ENCODE measurements around the gene ALG14. TPM values are rescaled to one million over a fixed set of nuclear protein-coding genes. Genes with fewer than 3 reads are reported as not detected.

Gene ALG14
- total and polyA plus RNA-seq, 2 donors (not counting 3 experiments of a cell fraction or from before 2014, with no cell fraction given), result 2.6 to 8.6 TPM

DNA sequence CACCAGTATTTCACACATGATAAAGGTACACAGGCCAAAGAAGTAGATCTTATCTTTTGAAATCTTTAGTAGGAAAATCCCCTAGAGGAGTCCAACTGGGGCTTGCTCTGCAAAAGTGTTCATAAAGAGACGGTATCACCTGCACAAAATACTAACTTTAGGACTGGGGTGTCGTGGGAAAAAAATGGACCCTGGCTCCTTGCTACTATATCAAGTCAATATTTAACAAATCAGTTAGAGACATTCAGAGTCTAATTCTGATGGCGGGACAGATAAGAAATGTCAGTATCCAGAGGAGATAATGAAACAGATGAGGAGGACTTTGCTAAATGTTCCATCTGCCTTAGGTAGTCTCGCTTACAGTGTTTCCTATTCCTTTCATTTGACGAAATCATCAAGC is 120.2 kb downstream of the ALG14 start:
- no peaks in the 10 kb centered on the region for H4K20me1 ChIP-seq (replicated peaks; ENCODE audit: control insufficient read depth, extremely low read depth, insufficient read depth, low read length)
- H3K27me3 ChIP-seq (ENCODE audit: control insufficient read depth in 2 of 2, insufficient read depth in 2 of 2, low read length in 2 of 2), result no peaks in the 10 kb centered on the region
- no peaks in the 10 kb centered on the region for H3K9me3 ChIP-seq (replicated peaks; ENCODE audit: control insufficient read depth, insufficient read depth, low read length)
- H3K4me3 ChIP-seq (replicated peaks in 1 of 3; ENCODE audit: insufficient read depth in 1 of 3, low read depth in 1 of 3, low read length in 3 of 3), result no peak overlapping the region
- CTCF ChIA-PET, result interaction anchor here (0.7 kb wide), 1 partner anchor 30 kb away, joined by 3 read pairs; no protein-coding TSS in a partner anchor
- no TSS peak for BruUV-seq (replicated peaks)
- POLR2A ChIA-PET, result no interaction called here
- H3K4me1 ChIP-seq (ENCODE audit: control insufficient read depth, extremely low read depth, insufficient read depth, low read length), result peaks cover 29% of the 10 kb centered on the region
- H3K27ac ChIP-seq (ENCODE audit: insufficient read depth, low read depth, low read length), result no peak overlapping the region
- DNase-seq (ENCODE audit: low read depth, low spot score) (no peak), FAIRE-seq (no peak)
- TF ChIP-seq POLR2A (IDR thresholded peaks at IDR 0.05; ENCODE audit: low read depth, low read length) (no peak), POLR2AphosphoS5 (IDR thresholded peaks at IDR 0.05; ENCODE audit: insufficient read depth, low read depth, low read length) (no peak), JUN (IDR thresholded peaks at IDR 0.05; ENCODE audit: borderline replicate concordance, insufficient read depth, insufficient read length, low read depth) (no peak), MYC (IDR thresholded peaks at IDR 0.05; ENCODE audit: low read depth, low read length) (no peak), EZH2 (IDR thresholded peaks at IDR 0.05; ENCODE audit: borderline replicate concordance, low read depth, low read length, severe bottlenecking) (no peak), FOS (IDR thresholded peaks at IDR 0.05; ENCODE audit: borderline replicate concordance, insufficient read depth, low read length) (no peak), GATA2 (IDR thresholded peaks at IDR 0.05; ENCODE audit: insufficient read depth, insufficient read length, low read depth, low read length) (no peak)
- TF ChIP-seq, protein P1, sequence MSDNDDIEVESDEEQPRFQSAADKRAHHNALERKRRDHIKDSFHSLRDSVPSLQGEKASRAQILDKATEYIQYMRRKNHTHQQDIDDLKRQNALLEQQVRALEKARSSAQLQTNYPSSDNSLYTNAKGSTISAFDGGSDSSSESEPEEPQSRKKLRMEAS (IDR thresholded peaks at IDR 0.05; ENCODE audit: insufficient read depth, insufficient read length), result no peak
- TF ChIP-seq, protein P2, sequence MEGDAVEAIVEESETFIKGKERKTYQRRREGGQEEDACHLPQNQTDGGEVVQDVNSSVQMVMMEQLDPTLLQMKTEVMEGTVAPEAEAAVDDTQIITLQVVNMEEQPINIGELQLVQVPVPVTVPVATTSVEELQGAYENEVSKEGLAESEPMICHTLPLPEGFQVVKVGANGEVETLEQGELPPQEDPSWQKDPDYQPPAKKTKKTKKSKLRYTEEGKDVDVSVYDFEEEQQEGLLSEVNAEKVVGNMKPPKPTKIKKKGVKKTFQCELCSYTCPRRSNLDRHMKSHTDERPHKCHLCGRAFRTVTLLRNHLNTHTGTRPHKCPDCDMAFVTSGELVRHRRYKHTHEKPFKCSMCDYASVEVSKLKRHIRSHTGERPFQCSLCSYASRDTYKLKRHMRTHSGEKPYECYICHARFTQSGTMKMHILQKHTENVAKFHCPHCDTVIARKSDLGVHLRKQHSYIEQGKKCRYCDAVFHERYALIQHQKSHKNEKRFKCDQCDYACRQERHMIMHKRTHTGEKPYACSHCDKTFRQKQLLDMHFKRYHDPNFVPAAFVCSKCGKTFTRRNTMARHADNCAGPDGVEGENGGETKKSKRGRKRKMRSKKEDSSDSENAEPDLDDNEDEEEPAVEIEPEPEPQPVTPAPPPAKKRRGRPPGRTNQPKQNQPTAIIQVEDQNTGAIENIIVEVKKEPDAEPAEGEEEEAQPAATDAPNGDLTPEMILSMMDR (IDR thresholded peaks at IDR 0.05; ENCODE audit: extremely low read depth in 1 of 2, insufficient read depth in 1 of 2, low read depth in 1 of 2, low read length in 2 of 2), result no peak
- no peak overlapping the region for H3K9ac ChIP-seq (replicated peaks; ENCODE audit: extremely low read depth, insufficient read depth, low read length)
- peaks cover 3% of the 10 kb centered on the region for H3K9me1 ChIP-seq (replicated peaks; ENCODE audit: control insufficient read depth, extremely low read depth, insufficient read depth, low read length)
- intact Hi-C loops (cut with micrococcal nuclease), result no loop called here
- no peaks in the 10 kb centered on the region for H3K79me2 ChIP-seq (ENCODE audit: control insufficient read depth, insufficient read depth, low read length)
- H2AFZ ChIP-seq (ENCODE audit: low read depth, low read length), result no peak overlapping the region
- H3K36me3 ChIP-seq (ENCODE audit: control insufficient read depth in 2 of 2, extremely low read depth in 1 of 2, insufficient read depth in 2 of 2, low read length in 2 of 2), result no peaks in the 10 kb centered on the region
- dilution Hi-C loops (cut with MboI; ENCODE audit: extremely low pct_ligation_motif_present, low sequenced_read_pairs), result no loop called here
- H3K4me2 ChIP-seq (ENCODE audit: insufficient read depth, low read length), result no peak overlapping the region

All from endothelial cell of umbilical vein (primary cell).